PC-3 (cell line): Measurements from ENCODE around the gene ACOT8. TPM values are rescaled to one million over a fixed set of nuclear protein-coding genes. Genes with fewer than 3 reads are reported as not detected.

ENCODE experiments used
- ATAC-seq: fragments of 200-7000 bp; cut with Tn5 transposase; 2 replicates; pipeline ENCODE4 v1.9.1; 2020; ENCODE audit warnings: mild to moderate bottlenecking, moderate library complexity
- BruUV-seq: library from RNA; stranded (reverse); fragments of 400-500 nt; replicated peaks from 2 replicates; lab custom pipeline; 2021; lab: Mats Ljungman, UMichigan
- CTCF ChIA-PET: fragments of 300-600 bp; sonication (Branson Sonifier 250); formaldehyde crosslinking; loops from one replicate; lab custom pipeline; 2022; ENCODE audit warnings: antibody characterized with exemption; lab: Charles Lee
- POLR2A ChIA-PET: fragments of 300-600 bp; sonication (Branson Sonifier 250); formaldehyde crosslinking; loops from one replicate; lab custom pipeline; 2022; ENCODE audit warnings: antibody characterized with exemption; ENCODE audit not compliant: unreplicated experiment; lab: Charles Lee
- DNase-seq: peaks from one replicate; pipeline ENCODE4 v3.0.0-alpha.2; 2015
- H2AFZ ChIP-seq: fragments of 300-600 bp; sonication (generic); 2 replicates; pipeline ENCODE4 v1.6.0; 2016; ENCODE audit warnings: antibody characterized with exemption, low read length
- H3F3A ChIP-seq: fragments of 300-600 bp; sonication (generic); one replicate; pipeline ENCODE4 v1.6.0; 2017; ENCODE audit warnings: antibody characterized with exemption, low read length, control low read depth, mild to moderate bottlenecking; ENCODE audit not compliant: unreplicated experiment
- H3K27ac ChIP-seq: fragments of 300-600 bp; sonication (generic); 2 replicates; pipeline ENCODE4 v1.5.1; 2016; ENCODE audit warnings: mild to moderate bottlenecking, low read length
- H3K27me3 ChIP-seq: fragments of 300-600 bp; sonication (generic); 2 replicates; pipeline ENCODE4 v1.6.1; 2016; ENCODE audit warnings: low read length, mixed read lengths
- H3K36me3 ChIP-seq: fragments of 300-600 bp; sonication (generic); 2 replicates; pipeline ENCODE4 v1.6.1; 2016; ENCODE audit warnings: low read depth, mixed run types, low read length, mixed read lengths
- H3K4me1 ChIP-seq: fragments of 300-600 bp; sonication (generic); 2 replicates; pipeline ENCODE4 v1.5.1; 2016; ENCODE audit warnings: low read length; ENCODE audit not compliant: insufficient read depth
- H3K4me2 ChIP-seq: fragments of 300-600 bp; sonication (generic); 2 replicates; pipeline ENCODE4 v1.6.0; 2016; ENCODE audit warnings: low read length
- H3K4me3 ChIP-seq: fragments of 300-600 bp; sonication (generic); 2 replicates; pipeline ENCODE4 v1.5.1; 2016; ENCODE audit warnings: mild to moderate bottlenecking, low read length, mixed read lengths
- H3K79me2 ChIP-seq: fragments of 300-600 bp; sonication (generic); 2 replicates; pipeline ENCODE4 v1.6.1; 2017; ENCODE audit warnings: low read length, mixed read lengths
- H3K9ac ChIP-seq: fragments of 300-600 bp; sonication (generic); 2 replicates; pipeline ENCODE4 v1.6.0; 2016; ENCODE audit warnings: mild to moderate bottlenecking, low read length
- H3K9me2 ChIP-seq: fragments of 300-600 bp; sonication (generic); replicated peaks from 2 replicates; pipeline ENCODE4 v1.6.1; 2016; ENCODE audit warnings: mixed run types, low read length, mixed read lengths
- H3K9me3 ChIP-seq: fragments of 300-600 bp; sonication (generic); 2 replicates; pipeline ENCODE4 v1.6.1; 2016; ENCODE audit warnings: low read length, mixed read lengths
- H4K20me1 ChIP-seq: fragments of 300-600 bp; sonication (generic); 2 replicates; pipeline ENCODE4 v1.6.1; 2016; ENCODE audit warnings: low read length, mixed read lengths
- EZH2 ChIP-seq: fragments of 300-600 bp; sonication (generic); IDR thresholded peaks from one replicate; pipeline ENCODE4 v1.6.1; 2017; ENCODE audit warnings: antibody characterized with exemption, mild to moderate bottlenecking, low read length; ENCODE audit not compliant: unreplicated experiment
- EZH2phosphoT487 ChIP-seq: fragments of 300-600 bp; sonication (generic); IDR thresholded peaks from 2 replicates; pipeline ENCODE4 v1.6.1; 2018; ENCODE audit warnings: mild to moderate bottlenecking, antibody characterized with exemption, low read length, borderline replicate concordance
- intact Hi-C: fragments of 100-400 bp; cut with micrococcal nuclease; formaldehyde crosslinking; loops from 2 replicates; pipeline ENCODE4 v1.9.0; 2023
- total RNA-seq: library from RNA; depleted of rRNA; stranded (reverse); fragments of >200 nt; gene quantifications from 2 replicates; pipeline ENCODE4 v1.2.3, GENCODE V29; 2014
- TF ChIP-seq, protein P1 (sequence below): fragments of 300-600 bp; sonication (generic); conservative IDR thresholded peaks from 2 replicates; pipeline ENCODE4 v1.5.1; 2017; ENCODE audit warnings: antibody characterized with exemption, low read depth, mild to moderate bottlenecking, low read length

The ACOT8 gene
- total RNA-seq, 1 experiment from 2014 or later: 58.8 TPM

- CTCF ChIA-PET: interaction anchor here (0.6 kb wide), 1 partner anchor 80 kb away, joined by 3 read pairs; no protein-coding TSS in a partner anchor
- Histone ChIP-seq H3K9ac (peak within 1 kb of the TSS; percentile 99), H3K4me1 (peaks cover 35% of the 10 kb centered on the region), H2AFZ (peak within 1 kb of the TSS; percentile 89), H3K9me2 (no peaks in the 10 kb centered on the region), H4K20me1 (peaks cover 11% of the 10 kb centered on the region; the same call in 1 of the 2 replicates), H3K27me3 (no peaks in the 10 kb centered on the region), H3F3A (peaks cover 11% of the 10 kb centered on the region), H3K27ac (peak within 1 kb of the TSS; percentile 82), H3K36me3 (peaks cover 68% of the 10 kb centered on the region), H3K9me3 (no peaks in the 10 kb centered on the region), H3K4me3 (peak within 1 kb of the TSS; percentile 98), H3K4me2 (peak within 1 kb of the TSS; percentile 95), H3K79me2 (peaks cover 35% of the 10 kb centered on the region)
- TF ChIP-seq EZH2phosphoT487: no peak
- no peak for TF ChIP-seq EZH2
- TF ChIP-seq, protein P1, sequence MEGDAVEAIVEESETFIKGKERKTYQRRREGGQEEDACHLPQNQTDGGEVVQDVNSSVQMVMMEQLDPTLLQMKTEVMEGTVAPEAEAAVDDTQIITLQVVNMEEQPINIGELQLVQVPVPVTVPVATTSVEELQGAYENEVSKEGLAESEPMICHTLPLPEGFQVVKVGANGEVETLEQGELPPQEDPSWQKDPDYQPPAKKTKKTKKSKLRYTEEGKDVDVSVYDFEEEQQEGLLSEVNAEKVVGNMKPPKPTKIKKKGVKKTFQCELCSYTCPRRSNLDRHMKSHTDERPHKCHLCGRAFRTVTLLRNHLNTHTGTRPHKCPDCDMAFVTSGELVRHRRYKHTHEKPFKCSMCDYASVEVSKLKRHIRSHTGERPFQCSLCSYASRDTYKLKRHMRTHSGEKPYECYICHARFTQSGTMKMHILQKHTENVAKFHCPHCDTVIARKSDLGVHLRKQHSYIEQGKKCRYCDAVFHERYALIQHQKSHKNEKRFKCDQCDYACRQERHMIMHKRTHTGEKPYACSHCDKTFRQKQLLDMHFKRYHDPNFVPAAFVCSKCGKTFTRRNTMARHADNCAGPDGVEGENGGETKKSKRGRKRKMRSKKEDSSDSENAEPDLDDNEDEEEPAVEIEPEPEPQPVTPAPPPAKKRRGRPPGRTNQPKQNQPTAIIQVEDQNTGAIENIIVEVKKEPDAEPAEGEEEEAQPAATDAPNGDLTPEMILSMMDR: no peak
- POLR2A ChIA-PET: no interaction called here
- ATAC-seq (peak; percentile 95), DNase-seq (peak; percentile 100)
- intact Hi-C loops: loop anchor here (1.0 to 10.0 kb wide), 5 partner anchors 14 to 122 kb away; partner anchors contain the start of genes ACOT8, CTSA, NEURL2 and PCIF1
- BruUV-seq: TSS peak; percentile 57
Observed at GRCh38 chr20:45812157-45813005, 44.8 kb downstream of the ACOT8 start, which contains the start of gene UBE2C. TSS of gene UBE2C (plus strand) at chr20:45812644. CDS start at chr20:45812696, 52 bp downstream.

GRCh38 chr20:45810191-45810970 lies 46.8 kb downstream of the ACOT8 start:
- Histone ChIP-seq H3K4me3 (no peak overlapping the region), H3K9me2 (no peaks in the 10 kb centered on the region), H3K27ac (no peak overlapping the region), H3F3A (peaks cover 4% of the 10 kb centered on the region), H3K4me2 (no peak overlapping the region), H3K27me3 (no peaks in the 10 kb centered on the region), H3K79me2 (peaks cover 28% of the 10 kb centered on the region), H2AFZ (no peak overlapping the region), H4K20me1 (no peaks in the 10 kb centered on the region), H3K9ac (no peak overlapping the region), H3K4me1 (peaks cover 21% of the 10 kb centered on the region), H3K36me3 (peaks cover 67% of the 10 kb centered on the region), H3K9me3 (no peaks in the 10 kb centered on the region)
- TF ChIP-seq EZH2phosphoT487: no peak
- no peak for TF ChIP-seq EZH2
- TF ChIP-seq, protein P1: no peak
- no peak for DNase-seq
- ChIA-PET POLR2A (interaction anchor here (0.6 kb wide), 1 partner anchor 23 kb away, joined by 5 read pairs; no protein-coding TSS in a partner anchor), CTCF (no interaction called here)
- no TSS peak for BruUV-seq
- ATAC-seq: no peak
- intact Hi-C loops: loop anchor here (5.0 to 10.0 kb wide), 2 partner anchors 82 to 124 kb away; partner anchors contain the start of genes CTSA, NEURL2 and PCIF1
